Breast epithelium (tissue), 4 donors: Measurements from ENCODE around the gene HSD17B14. TPM values are rescaled to one million over a fixed set of nuclear protein-coding genes. Genes with fewer than 3 reads are reported as not detected.
A peak's percentile ranks its signal among the peaks of the same experiment; 100 is the strongest.

Experiments
- DNase-seq, 2 donors: peaks; one replicate each; pipeline ENCODE4 v3.0.0-alpha.2; 2019; ENCODE audit warnings: low spot score in 2 of 2
- H3K27ac ChIP-seq, 2 donors: fragments of 200-600 bp; sonication (generic) in 1 of 2; one replicate each; pipeline ENCODE4 v1.5.1; 2016 to 2019; ENCODE audit warnings: mild to moderate bottlenecking in 1 of 2
- H3K27me3 ChIP-seq, 2 donors: fragments of 200-600 bp; sonication (generic) in 1 of 2; one replicate each; pipeline versions ENCODE4 v1.5.1 to v1.6.0; 2017 to 2019; ENCODE audit warnings: control low read depth in 1 of 2, mild to moderate bottlenecking in 1 of 2
- H3K36me3 ChIP-seq: fragments of 200-600 bp; one replicate; pipeline ENCODE4 v1.5.1; 2019
- H3K4me1 ChIP-seq, 2 donors: fragments of 200-600 bp; sonication (generic); one replicate each; pipeline ENCODE4 v1.5.1; 2016 to 2019; ENCODE audit warnings: control low read depth in 1 of 2
- H3K4me3 ChIP-seq, 3 donors: fragments of 200-600 bp; sonication (generic); 1 replicate in 2 of 3; 2 replicates in 1 of 3; pipeline ENCODE4 v1.5.1; 2016 to 2019; ENCODE audit warnings: mild to moderate bottlenecking in 3 of 3, moderate library complexity in 2 of 3
- H3K9me3 ChIP-seq, 2 donors: fragments of 200-600 bp; sonication (generic) in 1 of 2; one replicate each; pipeline ENCODE4 v1.5.1; 2016 to 2019; ENCODE audit warnings: control low read depth in 1 of 2
- POLR2A ChIP-seq: fragments of 450-650 bp; IDR thresholded peaks from one replicate; pipeline ENCODE4 v1.6.1; 2016; ENCODE audit warnings: antibody characterized with exemption, mild to moderate bottlenecking, moderate library complexity
- POLR2AphosphoS5 ChIP-seq, 3 donors: sonication (generic); formaldehyde crosslinking; IDR thresholded peaks; one replicate each; pipeline ENCODE4 v1.6.1; 2017; ENCODE audit warnings: antibody characterized with exemption in 3 of 3
- intact Hi-C: fragments of 100-400 bp; cut with DNase I; formaldehyde crosslinking; loops from one replicate; pipeline ENCODE4 v1.15.1; 2023; ENCODE audit warnings: low total_unique reads
- total RNA-seq, 3 donors: library from RNA; depleted of rRNA; stranded (reverse); fragments of >200 nt; gene quantifications; one replicate each; pipeline ENCODE4 v1.1.0, GENCODE V29; 2016
- TF ChIP-seq, protein P1 (sequence below), 3 donors: fragments of 450-650 bp; IDR thresholded peaks; one replicate each; pipeline ENCODE4 v1.5.1; 2016 to 2017; ENCODE audit warnings: antibody characterized with exemption in 3 of 3, mild to moderate bottlenecking in 3 of 3, moderate library complexity in 3 of 3

Gene HSD17B14
- total RNA-seq, 3 donors from 2014 or later = 13.1 to 18.6 (median 14.6) TPM

DNA sequence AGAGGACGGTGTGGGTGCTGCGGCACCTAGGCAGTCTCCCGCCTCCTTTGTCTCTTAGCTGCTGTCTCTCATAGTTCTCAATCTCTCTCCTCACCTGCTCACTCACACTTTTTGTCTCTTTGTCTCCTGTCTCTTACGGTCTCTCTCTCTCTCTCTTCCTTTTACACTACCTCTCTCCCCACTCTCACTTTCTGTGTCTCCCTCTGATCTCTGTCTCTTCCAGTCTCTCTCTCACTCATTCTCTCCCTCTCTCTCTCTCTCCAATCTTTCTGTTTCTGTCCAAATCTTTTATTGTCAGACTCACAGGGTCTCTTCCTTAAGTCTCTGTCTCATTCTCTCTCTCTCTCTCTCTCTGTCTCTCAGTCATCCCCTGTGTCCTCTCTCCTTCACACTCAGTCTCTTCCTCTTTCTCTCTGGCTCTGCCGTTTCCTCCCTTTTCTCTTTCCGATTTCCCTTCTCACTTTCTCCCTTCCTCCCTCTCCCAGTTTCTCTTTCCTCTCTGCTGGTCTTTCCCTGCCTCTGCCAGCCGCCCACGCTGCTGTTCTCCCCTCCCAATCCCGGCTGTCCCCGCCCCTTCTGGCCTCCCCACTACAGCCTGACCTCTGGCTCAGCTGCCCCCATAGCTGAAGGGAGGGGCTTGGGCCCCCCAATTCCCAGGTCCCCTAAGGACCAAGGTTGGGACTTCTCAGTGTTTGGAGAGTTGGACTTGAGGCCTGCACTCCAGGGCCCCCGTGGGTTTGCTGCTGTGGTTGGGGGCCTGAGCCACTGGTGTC lies 32.0 kb upstream of the HSD17B14 start, which contains the start of gene PLEKHA4:
Gene PLEKHA4, minus strand, starts transcription at position 504 of the 773 bp plus-strand sequence. CDS start 997 bp downstream, outside the sequence.
- Histone ChIP-seq H3K4me1 (peaks cover 0 to 10% of the 10 kb centered on the region in 2 donors), H3K27me3 (no peaks in the 10 kb centered on the region), H3K4me3 (peak within 1 kb of the TSS; percentile 37 to 77 (median 53)), H3K27ac (peak within 1 kb of the TSS; percentile 92 to 96), H3K36me3 (no peaks in the 10 kb centered on the region), H3K9me3 (no peaks in the 10 kb centered on the region)
- intact Hi-C loops = no loop called here
- peak in 1 of 2 donors; percentile 66 for DNase-seq
- TF ChIP-seq POLR2AphosphoS5 (IDR thresholded peaks at IDR 0.05) (peak in 2 of 3 donors; percentile 44 to 59), POLR2A (no peak)
- TF ChIP-seq, protein P1, sequence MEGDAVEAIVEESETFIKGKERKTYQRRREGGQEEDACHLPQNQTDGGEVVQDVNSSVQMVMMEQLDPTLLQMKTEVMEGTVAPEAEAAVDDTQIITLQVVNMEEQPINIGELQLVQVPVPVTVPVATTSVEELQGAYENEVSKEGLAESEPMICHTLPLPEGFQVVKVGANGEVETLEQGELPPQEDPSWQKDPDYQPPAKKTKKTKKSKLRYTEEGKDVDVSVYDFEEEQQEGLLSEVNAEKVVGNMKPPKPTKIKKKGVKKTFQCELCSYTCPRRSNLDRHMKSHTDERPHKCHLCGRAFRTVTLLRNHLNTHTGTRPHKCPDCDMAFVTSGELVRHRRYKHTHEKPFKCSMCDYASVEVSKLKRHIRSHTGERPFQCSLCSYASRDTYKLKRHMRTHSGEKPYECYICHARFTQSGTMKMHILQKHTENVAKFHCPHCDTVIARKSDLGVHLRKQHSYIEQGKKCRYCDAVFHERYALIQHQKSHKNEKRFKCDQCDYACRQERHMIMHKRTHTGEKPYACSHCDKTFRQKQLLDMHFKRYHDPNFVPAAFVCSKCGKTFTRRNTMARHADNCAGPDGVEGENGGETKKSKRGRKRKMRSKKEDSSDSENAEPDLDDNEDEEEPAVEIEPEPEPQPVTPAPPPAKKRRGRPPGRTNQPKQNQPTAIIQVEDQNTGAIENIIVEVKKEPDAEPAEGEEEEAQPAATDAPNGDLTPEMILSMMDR (IDR thresholded peaks at IDR 0.05) = no peak

DNA sequence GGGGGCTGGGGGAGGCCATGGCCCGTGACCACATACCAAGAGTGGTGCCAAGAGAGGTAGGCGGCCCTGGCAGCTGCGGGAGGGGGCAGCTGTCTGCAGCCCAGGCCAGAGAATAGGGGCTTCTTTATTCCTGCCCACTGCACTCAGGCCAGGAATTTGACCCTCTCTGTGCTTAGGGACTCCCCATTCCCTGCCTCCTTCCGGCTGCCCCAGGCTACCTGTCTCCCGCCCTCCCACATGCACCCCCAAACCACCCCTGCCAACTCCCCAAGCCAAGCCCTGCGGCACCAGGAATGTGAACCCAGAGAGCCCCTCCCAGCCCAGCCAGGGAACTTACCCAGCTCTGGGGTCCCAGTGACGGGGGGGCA lies 31.4 kb upstream of the HSD17B14 start:
- Histone ChIP-seq H3K4me1 (peaks cover 0 to 10% of the 10 kb centered on the region in 2 donors), H3K36me3 (no peaks in the 10 kb centered on the region), H3K4me3 (peak overlapping the region; percentile 37 to 77 (median 53)), H3K27ac (peak overlapping the region; percentile 92 to 96), H3K9me3 (no peaks in the 10 kb centered on the region), H3K27me3 (no peaks in the 10 kb centered on the region)
- DNase-seq = no peak
- no peak for TF ChIP-seq POLR2AphosphoS5 (IDR thresholded peaks at IDR 0.05)
- TF ChIP-seq POLR2A = no peak
- TF ChIP-seq, protein P1 (IDR thresholded peaks at IDR 0.05) = no peak
- intact Hi-C loops = no loop called here

DNA sequence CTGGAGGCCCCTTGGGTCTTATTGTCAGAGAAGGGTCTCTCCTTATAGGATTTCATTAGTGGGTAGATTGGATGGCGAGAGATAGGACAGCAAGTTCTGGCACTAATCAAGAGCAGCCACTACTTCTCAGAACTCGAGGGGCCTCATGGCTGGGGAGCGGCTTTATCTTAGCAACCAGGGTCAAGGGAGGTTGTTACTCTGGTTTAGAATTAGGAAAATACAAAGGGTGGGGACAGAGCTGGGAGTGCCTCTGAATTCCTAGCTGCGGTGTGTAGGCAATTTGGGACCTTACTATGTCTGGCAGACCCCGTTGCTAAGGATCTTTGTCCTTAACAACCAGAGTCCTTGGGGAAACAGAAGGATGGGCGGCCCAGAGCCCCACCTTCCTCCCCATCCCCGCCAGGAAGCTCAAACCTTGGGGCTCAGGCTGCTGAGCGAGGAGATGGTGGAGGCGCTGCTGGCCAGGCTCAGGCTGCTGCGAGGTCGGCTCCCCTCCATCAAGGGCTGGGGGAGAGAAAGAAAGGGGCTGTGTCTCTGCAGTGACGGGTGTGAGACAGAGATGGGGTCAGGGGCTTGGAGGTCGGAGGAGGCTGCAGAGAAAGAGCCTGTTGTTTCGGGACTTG lies 30.9 kb upstream of the HSD17B14 start:
- no peaks in the 10 kb centered on the region for H3K36me3 ChIP-seq
- TF ChIP-seq POLR2AphosphoS5 (IDR thresholded peaks at IDR 0.05) = no peak
- TF ChIP-seq, protein P1 (IDR thresholded peaks at IDR 0.05) = no peak
- TF ChIP-seq POLR2A = no peak
- intact Hi-C loops = no loop called here
- peak overlapping the region; percentile 92 to 96 for H3K27ac ChIP-seq
- DNase-seq = no peak
- H3K4me3 ChIP-seq = peak overlapping the region; percentile 37 to 77 (median 53)
- H3K4me1 ChIP-seq = peaks cover 0 to 10% of the 10 kb centered on the region in 2 donors
- H3K27me3 ChIP-seq = no peaks in the 10 kb centered on the region
- no peaks in the 10 kb centered on the region for H3K9me3 ChIP-seq

DNA sequence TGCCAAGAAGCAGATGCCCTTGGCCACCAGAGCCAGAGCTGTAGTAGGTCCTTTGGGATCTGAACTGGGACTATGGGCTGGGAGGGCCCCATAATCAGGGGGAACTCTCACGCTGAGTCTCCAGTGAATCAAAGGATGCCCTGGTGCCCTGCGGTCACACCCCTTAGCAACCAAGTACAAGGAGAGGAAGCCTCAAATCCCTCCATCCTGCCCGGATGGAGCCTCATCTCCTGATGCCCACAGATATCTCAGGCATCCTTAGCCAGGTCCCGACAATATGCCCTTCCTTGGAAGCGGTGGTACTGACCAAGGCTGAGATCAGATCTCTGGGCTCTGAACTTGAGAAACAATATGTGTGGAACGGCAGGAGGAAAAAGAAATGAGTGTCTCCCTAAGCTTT lies 30.4 kb upstream of the HSD17B14 start:
- H3K27ac ChIP-seq = peak overlapping the region; percentile 92 to 96
- TF ChIP-seq POLR2A = no peak
- TF ChIP-seq, protein P1 (IDR thresholded peaks at IDR 0.05) = no peak
- peaks cover 0 to 10% of the 10 kb centered on the region in 2 donors for H3K4me1 ChIP-seq

DNA sequence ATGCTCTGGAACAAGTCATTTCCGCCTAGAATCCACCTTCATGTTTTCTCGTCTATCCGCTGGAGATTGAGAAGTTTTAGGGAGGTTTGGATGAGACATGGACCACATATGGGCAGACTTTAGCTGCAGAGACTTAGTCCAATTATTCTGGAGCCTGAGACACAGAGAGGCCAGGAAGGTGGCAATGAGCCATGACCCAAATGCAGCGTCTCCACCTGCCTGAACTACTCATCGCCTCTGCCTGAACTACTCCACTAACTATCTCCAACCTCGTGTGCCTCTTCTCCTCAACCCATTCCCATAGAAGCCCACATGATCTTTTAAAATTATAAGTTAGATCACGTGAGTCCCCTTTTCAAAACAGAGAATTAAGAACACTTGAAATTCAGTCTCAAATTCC lies 26.5 kb upstream of the HSD17B14 start:
- H3K27me3 ChIP-seq = no peaks in the 10 kb centered on the region
- no peaks in the 10 kb centered on the region for H3K36me3 ChIP-seq
- no peak overlapping the region for H3K4me3 ChIP-seq
- TF ChIP-seq, protein P1 (IDR thresholded peaks at IDR 0.05) = no peak
- TF ChIP-seq POLR2A (no peak), POLR2AphosphoS5 (IDR thresholded peaks at IDR 0.05) (no peak)
- H3K4me1 ChIP-seq = peaks cover 0 to 6% of the 10 kb centered on the region in 2 donors
- intact Hi-C loops = no loop called here
- DNase-seq = no peak
- H3K27ac ChIP-seq = no peak overlapping the region
- H3K9me3 ChIP-seq = no peaks in the 10 kb centered on the region

More for the DNA sequence above, 30.4 kb upstream of the HSD17B14 start:
- Histone ChIP-seq H3K27me3 (no peaks in the 10 kb centered on the region), H3K9me3 (no peaks in the 10 kb centered on the region), H3K36me3 (no peaks in the 10 kb centered on the region), H3K4me3 (peak overlapping the region in 2 of 3 donors; percentile 53 to 77)
- intact Hi-C loops = no loop called here
- DNase-seq = no peak
